Gastroesophageal sphincter (tissue), 4 donors: ENCODE data around the gene CDKAL1. TPM values are rescaled to one million over a fixed set of nuclear protein-coding genes. Genes with fewer than 3 reads are reported as not detected.

Experiments
- ATAC-seq: fragments of 150-250 bp; one replicate; pipeline ENCODE4 v1.9.1; 2016; ENCODE audit warnings: mild to moderate bottlenecking, moderate library complexity
- H3K27ac ChIP-seq, 4 donors: fragments of 200-600 bp; sonication (generic) in 3 of 4; 1 replicate in 3 of 4; 2 replicates in 1 of 4; pipeline ENCODE4 v1.5.1; 2016 to 2019
- H3K27me3 ChIP-seq: fragments of 200-600 bp; sonication (generic); one replicate; pipeline ENCODE4 v1.5.1; 2019
- H3K36me3 ChIP-seq, 2 donors: fragments of 200-600 bp; sonication (generic); one replicate each; pipeline ENCODE4 v1.5.1; 2019; ENCODE audit warnings: control low read depth in 1 of 2
- H3K4me1 ChIP-seq, 3 donors: fragments of 200-600 bp; sonication (generic); 1 replicate in 2 of 3; 2 replicates in 1 of 3; pipeline ENCODE4 v1.5.1; 2016 to 2019; ENCODE audit warnings: control low read depth in 2 of 3
- H3K4me3 ChIP-seq, 2 donors: fragments of 200-600 bp; sonication (generic); one replicate each; pipeline ENCODE4 v1.5.1; 2019; ENCODE audit warnings: mild to moderate bottlenecking in 1 of 2, moderate library complexity in 1 of 2
- H3K9me3 ChIP-seq, 3 donors: fragments of 200-600 bp; sonication (generic); one replicate each; pipeline ENCODE4 v1.5.1; 2017 to 2019; ENCODE audit warnings: control low read depth in 2 of 3
- CTCF ChIP-seq, 4 experiments: fragments of 200-600 bp in 2 of 4; fragments of 450-650 bp in 2 of 4; sonication (generic) in 1 of 4; IDR thresholded peaks; one replicate each; pipeline ENCODE4 v1.5.1; 2017 to 2019; ENCODE audit warnings: antibody characterized with exemption in 4 of 4, mild to moderate bottlenecking in 2 of 4, moderate library complexity in 2 of 4
- EP300 ChIP-seq: sonication (generic); formaldehyde crosslinking; IDR thresholded peaks from one replicate; pipeline ENCODE4 v1.6.1; 2017; ENCODE audit warnings: antibody characterized with exemption, mild to moderate bottlenecking
- POLR2A ChIP-seq, 2 donors: fragments of 450-650 bp; IDR thresholded peaks; one replicate each; pipeline ENCODE4 v1.6.1; 2017; ENCODE audit warnings: antibody characterized with exemption in 2 of 2, mild to moderate bottlenecking in 2 of 2, moderate library complexity in 1 of 2
- POLR2AphosphoS5 ChIP-seq: sonication (generic); formaldehyde crosslinking; IDR thresholded peaks from one replicate; pipeline ENCODE4 v1.6.1; 2017; ENCODE audit warnings: antibody characterized with exemption
- WGBS, 2 donors: methylation state at CpG; one replicate each; pipeline ENCODE4 v1.1.5; 2018; ENCODE audit warnings: low coverage in 1 of 2; 5-methylcytosine and 5-hydroxymethylcytosine counted together
- total RNA-seq, 4 donors: library from RNA; depleted of rRNA; stranded (reverse); fragments of >200 nt; gene quantifications; one replicate each; pipeline ENCODE4 v1.1.0, GENCODE V29; 2016

Gene CDKAL1
- total RNA-seq, 4 donors from 2014 or later = 10.9 to 17.9 (median 15.0) TPM

DNA sequence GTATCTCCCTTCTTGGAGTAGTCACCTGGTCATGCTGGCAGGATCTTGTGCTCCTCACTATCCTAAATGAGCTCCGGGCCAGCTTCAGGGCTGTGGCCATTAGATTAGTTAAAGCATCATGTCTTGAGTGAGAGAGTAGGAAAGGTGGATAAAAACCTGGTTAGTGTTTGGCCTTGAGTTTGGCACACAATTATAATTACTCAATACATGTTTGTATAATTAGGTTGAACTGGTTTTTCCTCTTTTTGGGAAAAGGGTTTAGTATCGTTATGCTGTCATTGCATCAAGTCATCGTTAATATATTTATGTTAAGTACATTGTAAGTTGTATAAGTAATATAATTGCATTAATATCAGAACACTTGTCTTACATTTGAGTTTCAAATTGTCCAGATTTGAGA lies 126.3 kb downstream of the CDKAL1 start:
- Histone ChIP-seq H3K9me3 (no peaks in the 10 kb centered on the region), H3K36me3 (no peaks in the 10 kb centered on the region), H3K27me3 (no peaks in the 10 kb centered on the region), H3K4me1 (peaks cover 0 to 19% (median 4%) of the 10 kb centered on the region in 3 donors), H3K27ac (no peak overlapping the region), H3K4me3 (no peak overlapping the region)
- WGBS, 2 donors = 100% methylated on average over 3 of the region's 3 CpGs
- TF ChIP-seq EP300 (no peak), POLR2A (IDR thresholded peaks at IDR 0.05) (no peak), CTCF (IDR thresholded peaks at IDR 0.05) (no peak), POLR2AphosphoS5 (no peak)
- no peak for ATAC-seq

DNA sequence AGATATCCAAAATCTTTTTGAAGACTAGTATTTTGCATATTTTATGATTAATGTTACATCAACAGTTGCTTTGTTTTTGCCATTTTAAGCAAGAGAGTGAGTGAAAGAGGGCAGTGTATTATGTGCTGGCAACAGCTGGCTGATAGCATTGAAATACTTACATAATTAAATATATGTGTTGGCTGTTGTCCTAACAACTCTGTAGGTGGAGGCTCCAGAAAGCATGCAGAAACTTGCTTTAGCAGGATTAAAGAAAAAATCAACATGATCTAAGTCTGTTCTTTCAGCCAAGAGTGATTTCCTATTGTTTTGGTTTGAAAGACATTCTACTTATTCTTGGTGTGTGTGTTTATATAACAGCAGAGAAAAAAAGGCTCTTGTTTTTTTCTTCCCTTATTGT lies 127.5 kb downstream of the CDKAL1 start:
- H3K27me3 ChIP-seq = no peaks in the 10 kb centered on the region
- H3K4me1 ChIP-seq = peaks cover 0 to 19% (median 4%) of the 10 kb centered on the region in 3 donors
- TF ChIP-seq EP300 = no peak
- no peak for TF ChIP-seq POLR2A (IDR thresholded peaks at IDR 0.05)
- no peak for TF ChIP-seq CTCF (IDR thresholded peaks at IDR 0.05)
- no peak for TF ChIP-seq POLR2AphosphoS5
- H3K9me3 ChIP-seq = no peaks in the 10 kb centered on the region
- no peak for ATAC-seq
- H3K27ac ChIP-seq = no peak overlapping the region
- no peak overlapping the region for H3K4me3 ChIP-seq
- no peaks in the 10 kb centered on the region for H3K36me3 ChIP-seq

DNA sequence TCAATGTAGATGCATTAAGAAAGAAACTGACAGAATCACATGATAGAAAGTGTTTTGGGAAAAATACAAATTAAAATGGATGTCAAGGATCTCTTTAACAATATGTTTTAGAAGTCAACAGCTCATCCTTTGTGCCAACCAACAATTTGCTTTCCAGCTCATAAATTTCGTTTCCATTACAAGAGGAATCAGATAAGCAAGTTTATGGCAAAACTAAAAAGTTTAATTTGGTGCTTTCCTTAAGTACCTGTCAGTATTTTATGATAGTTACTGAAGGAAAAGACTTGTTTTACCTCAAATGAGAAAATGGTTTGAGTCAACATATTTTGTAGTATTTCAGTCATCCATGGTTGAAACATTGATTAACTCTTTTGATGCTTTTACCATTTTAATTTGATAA lies 130.0 kb downstream of the CDKAL1 start:
- no peaks in the 10 kb centered on the region for H3K9me3 ChIP-seq
- TF ChIP-seq EP300 (no peak), POLR2AphosphoS5 (no peak)
- H3K4me1 ChIP-seq = peaks cover 0 to 19% (median 4%) of the 10 kb centered on the region in 3 donors
- 95 to 100% methylated on average over 1 of the region's 1 CpG for WGBS, 2 donors
- no peaks in the 10 kb centered on the region for H3K27me3 ChIP-seq
- no peak overlapping the region for H3K27ac ChIP-seq
- ATAC-seq = no peak
- H3K4me3 ChIP-seq = no peak overlapping the region
- H3K36me3 ChIP-seq = no peaks in the 10 kb centered on the region

- no peak for TF ChIP-seq EP300
- TF ChIP-seq CTCF (IDR thresholded peaks at IDR 0.05) = no peak
- no peak for TF ChIP-seq POLR2AphosphoS5
- TF ChIP-seq POLR2A (IDR thresholded peaks at IDR 0.05) = no peak
- H3K9me3 ChIP-seq = no peaks in the 10 kb centered on the region
- no peaks in the 10 kb centered on the region for H3K36me3 ChIP-seq
- WGBS, 2 donors = 100% methylated on average over 2 of the region's 2 CpGs
- no peaks in the 10 kb centered on the region for H3K27me3 ChIP-seq
- H3K27ac ChIP-seq = no peak overlapping the region
- ATAC-seq = no peak
- no peak overlapping the region for H3K4me3 ChIP-seq
- peaks cover 0 to 19% (median 4%) of the 10 kb centered on the region in 3 donors for H3K4me1 ChIP-seq
Measured at GRCh38 chr6:20665290-20665689, 131.0 kb downstream of the CDKAL1 start.

- H3K27ac ChIP-seq = no peak overlapping the region
- ATAC-seq = no peak
- 88 to 98% methylated on average over 4 to 5 of the region's 6 CpGs for WGBS, 2 donors
- H3K27me3 ChIP-seq = no peaks in the 10 kb centered on the region
- no peaks in the 10 kb centered on the region for H3K36me3 ChIP-seq
- TF ChIP-seq EP300 (no peak), POLR2AphosphoS5 (no peak), POLR2A (IDR thresholded peaks at IDR 0.05) (no peak), CTCF (IDR thresholded peaks at IDR 0.05) (no peak)
- H3K4me3 ChIP-seq = no peak overlapping the region
- no peaks in the 10 kb centered on the region for H3K9me3 ChIP-seq
- H3K4me1 ChIP-seq = no peaks in the 10 kb centered on the region
Measured at GRCh38 chr6:20669571-20670314, 135.5 kb downstream of the CDKAL1 start.
